Activated naive CD8-positive, alpha-beta T cell treated with anti-CD3 and anti-CD28 coated beads for 36 hours (primary cell): Measurements from ENCODE around the gene CSMD2. TPM values are rescaled to one million over a fixed set of nuclear protein-coding genes. Genes with fewer than 3 reads are reported as not detected.

Experiments
- DNase-seq: peaks from one replicate; pipeline ENCODE4 v3.0.0; 2021
- H3K27ac Mint-ChIP-seq: one replicate; pipeline ENCODE4 v1.8.0; 2022; ENCODE audit warnings: mild to moderate bottlenecking, moderate library complexity, mixed read lengths
- H3K27me3 Mint-ChIP-seq: one replicate; pipeline ENCODE4 v1.8.0; 2022; ENCODE audit warnings: mild to moderate bottlenecking, mixed read lengths
- H3K36me3 Mint-ChIP-seq: one replicate; pipeline ENCODE4 v1.8.0; 2021; ENCODE audit warnings: mild to moderate bottlenecking, mixed read lengths
- H3K4me1 Mint-ChIP-seq: one replicate; pipeline ENCODE4 v1.8.0; 2021; ENCODE audit warnings: mixed read lengths
- H3K4me3 Mint-ChIP-seq: one replicate; pipeline ENCODE4 v1.8.0; 2022; ENCODE audit warnings: mild to moderate bottlenecking, moderate library complexity, mixed read lengths
- H3K9me3 Mint-ChIP-seq: one replicate; pipeline ENCODE4 v1.8.0; 2022; ENCODE audit warnings: mixed read lengths
- total RNA-seq, 2 experiments: library from RNA; stranded (reverse); gene quantifications; one replicate each; pipeline ENCODE4 v1.2.3, GENCODE V29; 2021

Gene CSMD2
- total RNA-seq, 2 experiments from 2014 or later = not detected

DNA sequence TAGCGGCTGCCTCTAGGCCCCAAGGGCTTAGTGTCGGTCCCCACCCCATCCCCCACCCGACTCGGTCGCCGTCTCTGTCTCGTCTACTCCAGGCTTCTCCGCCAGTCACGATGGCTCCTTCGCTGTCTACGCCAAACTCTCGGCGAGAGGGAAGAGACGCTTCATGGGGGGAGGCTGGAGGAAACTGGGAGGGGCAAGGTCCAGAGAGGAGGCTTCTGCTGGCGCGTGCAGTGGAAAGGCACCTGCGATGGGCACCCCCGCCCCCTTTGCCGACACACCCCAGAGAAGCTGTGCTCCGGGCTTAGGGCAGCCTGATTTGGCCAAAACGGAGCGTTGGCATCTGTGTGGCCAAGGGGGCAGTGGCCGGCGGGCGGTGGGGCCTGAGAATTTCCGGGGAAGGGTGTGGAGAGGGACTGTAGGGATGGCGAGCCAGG lies 1.2 kb upstream of the CSMD2 start:
- no peak for DNase-seq

DNA sequence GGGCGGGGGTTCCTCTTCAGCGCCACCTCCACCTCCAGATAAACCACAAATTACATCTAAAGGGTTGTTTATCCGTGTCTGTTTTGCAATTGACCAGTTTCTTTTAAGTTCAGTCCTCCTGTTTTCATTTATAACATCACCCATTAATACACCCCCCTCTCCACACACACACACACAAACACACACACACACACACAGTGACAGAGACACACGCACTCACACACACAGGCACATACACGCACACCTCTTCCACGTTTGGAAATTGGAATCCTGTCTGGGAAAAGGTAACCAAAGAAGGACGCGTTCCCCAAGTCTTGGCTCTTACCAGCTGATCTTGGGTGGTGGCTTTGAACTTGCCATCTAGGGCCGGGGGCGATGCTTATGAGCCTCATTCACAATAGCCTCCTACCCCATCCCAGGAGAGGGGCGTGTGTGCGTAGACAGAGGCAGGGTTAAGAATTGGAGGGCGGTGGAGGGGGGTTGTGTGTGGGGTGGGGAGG lies 442 bp upstream of the CSMD2 start:
- no peaks in the 10 kb centered on the region for H3K36me3 Mint-ChIP-seq
- H3K27me3 Mint-ChIP-seq = peaks cover 88% of the 10 kb centered on the region
- H3K4me1 Mint-ChIP-seq = peaks cover 5% of the 10 kb centered on the region
- no peak for DNase-seq
- no peak overlapping the region for H3K27ac Mint-ChIP-seq
- no peaks in the 10 kb centered on the region for H3K9me3 Mint-ChIP-seq
- no peak overlapping the region for H3K4me3 Mint-ChIP-seq

More for the DNA sequence above, 1.2 kb upstream of the CSMD2 start:
- Mint-ChIP-seq H3K36me3 (no peaks in the 10 kb centered on the region), H3K4me1 (peaks cover 5% of the 10 kb centered on the region), H3K4me3 (no peak overlapping the region), H3K9me3 (no peaks in the 10 kb centered on the region), H3K27me3 (peaks cover 91% of the 10 kb centered on the region), H3K27ac (no peak overlapping the region)

DNA sequence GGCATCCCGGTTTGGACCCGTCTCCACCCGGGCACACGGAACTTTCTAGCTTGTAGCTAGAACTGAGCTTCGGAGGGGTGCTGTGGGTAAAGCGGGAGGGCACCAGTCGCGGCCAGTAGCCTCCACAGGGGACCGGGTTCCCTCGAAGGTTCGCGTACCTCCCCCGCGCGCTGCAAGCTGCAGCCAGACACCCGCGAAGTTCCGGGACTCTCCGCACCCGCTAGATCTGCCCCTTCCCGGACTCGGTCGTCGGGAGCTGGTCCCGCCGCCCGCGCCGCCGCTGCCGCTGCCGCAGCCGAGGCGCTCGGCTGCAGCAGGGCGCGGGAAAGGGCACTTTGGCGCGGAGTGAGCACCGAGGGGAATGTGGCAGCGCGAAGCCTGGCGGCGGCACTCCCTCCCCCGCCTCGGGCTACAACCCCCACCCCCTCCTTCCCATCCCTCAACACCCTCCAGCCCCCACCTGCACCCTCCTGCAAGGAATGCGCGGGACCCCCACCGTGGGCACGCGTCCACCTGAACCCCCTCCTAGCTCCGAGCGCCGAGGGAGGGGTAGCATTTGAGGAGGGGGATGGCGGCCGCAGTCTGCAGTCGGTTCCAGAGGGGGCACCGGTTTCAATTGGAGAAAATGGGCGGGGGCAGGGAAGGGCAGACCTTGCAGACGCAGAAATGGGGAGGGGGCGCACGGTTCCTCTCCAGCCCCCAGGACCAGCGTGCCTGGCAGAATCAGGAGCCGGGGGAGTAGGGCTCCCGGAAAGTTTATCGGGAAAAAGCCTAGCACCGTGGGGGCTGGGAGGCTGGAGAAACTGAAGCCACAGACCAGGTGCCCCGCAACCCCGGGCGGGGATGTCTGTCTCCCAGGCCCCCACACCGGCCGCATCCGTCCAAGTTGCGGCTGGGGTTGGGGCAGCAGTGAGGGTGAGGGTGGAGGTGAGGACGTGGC lies 968 bp downstream of the CSMD2 start:
- Mint-ChIP-seq H3K4me1 (peaks cover 5% of the 10 kb centered on the region), H3K4me3 (no peak overlapping the region), H3K27me3 (peaks cover 82% of the 10 kb centered on the region), H3K36me3 (no peaks in the 10 kb centered on the region), H3K9me3 (no peaks in the 10 kb centered on the region), H3K27ac (no peak overlapping the region)
- DNase-seq = no peak

DNA sequence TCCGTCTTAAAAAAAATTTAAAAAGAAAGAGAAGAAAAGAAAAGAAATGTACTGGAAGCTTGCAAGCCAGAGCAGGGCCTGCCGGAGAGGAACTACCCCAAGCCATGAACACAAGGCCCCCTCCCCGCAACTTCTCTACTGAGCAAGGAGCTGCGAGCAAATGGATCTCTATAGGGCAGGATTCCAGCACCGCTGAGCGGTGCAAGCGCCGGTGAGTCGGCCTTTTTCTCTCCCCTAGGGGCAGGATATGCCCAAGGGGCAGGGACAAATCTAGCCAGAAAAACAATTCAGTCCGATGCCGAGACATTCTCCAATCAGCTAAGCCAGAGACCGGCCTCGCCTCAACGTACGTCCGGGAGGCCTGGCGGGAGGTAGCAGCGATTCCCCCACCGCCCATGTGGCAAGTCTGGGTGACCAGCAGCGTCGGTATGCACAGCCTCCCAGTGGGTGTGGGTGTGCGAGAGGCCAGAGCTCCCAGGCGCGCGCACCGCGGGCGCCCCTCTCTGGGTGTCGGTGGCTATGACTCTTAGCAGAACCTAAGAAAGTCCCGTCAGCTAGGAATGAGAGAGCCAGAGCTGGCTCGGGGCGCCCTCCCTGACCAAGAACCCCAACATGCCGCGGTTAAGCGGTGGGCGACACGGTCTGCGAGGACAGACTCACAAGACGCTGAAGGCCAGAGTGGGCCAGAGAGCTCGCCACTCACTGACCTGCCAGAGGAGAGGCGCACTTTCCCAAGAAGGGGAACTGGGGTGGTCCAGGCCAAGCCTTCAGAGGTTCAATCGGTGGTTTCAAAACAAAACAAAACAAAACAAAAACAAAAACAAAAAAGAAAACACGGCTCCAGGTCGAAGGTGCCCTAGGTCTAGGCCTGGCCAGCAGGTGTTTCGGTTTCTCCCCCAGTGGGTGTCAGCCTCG lies 1.9 kb downstream of the CSMD2 start:
- Mint-ChIP-seq H3K27me3 (peaks cover 77% of the 10 kb centered on the region), H3K27ac (no peak overlapping the region), H3K4me3 (no peak overlapping the region), H3K4me1 (peaks cover 5% of the 10 kb centered on the region), H3K9me3 (no peaks in the 10 kb centered on the region), H3K36me3 (no peaks in the 10 kb centered on the region)
- peak; percentile 45 for DNase-seq

DNA sequence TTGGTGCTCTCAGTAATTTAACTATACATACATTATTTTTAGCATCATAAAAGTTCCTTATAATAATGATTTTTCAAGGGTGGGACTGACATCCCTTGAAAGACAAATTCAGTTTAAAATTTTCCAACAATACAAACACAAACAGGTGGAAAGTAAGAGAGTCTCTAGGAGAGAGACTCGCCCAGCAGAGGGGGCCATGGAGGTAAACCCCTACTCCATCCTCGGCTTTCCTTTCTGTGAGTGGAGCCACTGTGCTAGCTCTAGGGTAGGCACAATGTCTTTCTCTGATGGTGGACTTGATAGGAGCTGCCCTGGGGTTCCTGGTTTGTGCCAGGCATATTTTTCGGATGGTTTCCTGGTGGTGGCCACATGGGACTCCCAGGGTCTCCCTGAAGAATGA lies 8.3 kb downstream of the CSMD2 start:
- DNase-seq = no peak
- Mint-ChIP-seq H3K4me3 (no peak overlapping the region), H3K27ac (no peak overlapping the region), H3K27me3 (peaks cover 36% of the 10 kb centered on the region), H3K4me1 (no peaks in the 10 kb centered on the region), H3K9me3 (no peaks in the 10 kb centered on the region), H3K36me3 (no peaks in the 10 kb centered on the region)

DNA sequence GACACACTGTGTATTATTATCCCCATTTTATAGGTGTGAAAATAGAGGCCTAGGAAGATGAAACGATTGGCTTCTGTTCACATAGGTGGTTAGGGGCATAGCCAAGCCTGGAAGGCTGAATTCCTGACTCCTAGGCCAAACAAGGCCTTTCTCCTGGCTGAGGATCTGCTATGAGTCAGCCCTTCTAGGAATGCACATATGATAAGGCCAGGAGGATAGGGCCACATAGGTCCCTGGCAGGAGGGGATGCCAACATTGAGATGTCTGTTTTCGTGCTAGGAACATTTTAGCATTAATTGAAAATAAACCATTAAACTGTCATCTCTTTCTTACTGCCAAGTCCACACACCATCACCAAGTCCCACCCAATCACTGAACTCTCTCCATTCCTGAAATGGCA lies 9.2 kb downstream of the CSMD2 start:
- no peaks in the 10 kb centered on the region for H3K36me3 Mint-ChIP-seq
- no peak overlapping the region for H3K4me3 Mint-ChIP-seq
- no peak overlapping the region for H3K27ac Mint-ChIP-seq
- no peak for DNase-seq
- H3K4me1 Mint-ChIP-seq = no peaks in the 10 kb centered on the region
- peaks cover 27% of the 10 kb centered on the region for H3K27me3 Mint-ChIP-seq
- no peaks in the 10 kb centered on the region for H3K9me3 Mint-ChIP-seq

DNA sequence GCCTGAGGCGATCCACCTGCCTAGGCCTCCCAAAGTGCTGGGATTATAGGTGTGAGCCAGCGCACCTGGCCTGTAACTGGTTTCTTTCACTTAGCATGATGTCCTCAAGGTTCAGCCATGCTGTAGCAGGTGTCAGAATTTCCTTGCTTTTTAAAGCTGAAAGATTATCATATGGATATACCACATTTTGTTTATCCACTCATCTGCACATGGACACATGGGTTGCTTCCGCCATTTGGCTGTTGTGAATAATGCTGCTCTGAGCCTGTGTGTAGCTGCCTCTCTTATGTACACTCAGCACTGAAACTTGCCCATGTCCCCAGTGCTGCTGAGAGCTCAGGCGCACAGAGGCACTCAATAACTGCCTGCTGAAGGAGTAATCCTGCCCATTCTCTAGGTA lies 11.8 kb downstream of the CSMD2 start:
- Mint-ChIP-seq H3K36me3 (no peaks in the 10 kb centered on the region), H3K9me3 (no peaks in the 10 kb centered on the region), H3K4me3 (no peak overlapping the region), H3K27ac (no peak overlapping the region), H3K4me1 (no peaks in the 10 kb centered on the region), H3K27me3 (peaks cover 24% of the 10 kb centered on the region)
- DNase-seq = no peak

DNA sequence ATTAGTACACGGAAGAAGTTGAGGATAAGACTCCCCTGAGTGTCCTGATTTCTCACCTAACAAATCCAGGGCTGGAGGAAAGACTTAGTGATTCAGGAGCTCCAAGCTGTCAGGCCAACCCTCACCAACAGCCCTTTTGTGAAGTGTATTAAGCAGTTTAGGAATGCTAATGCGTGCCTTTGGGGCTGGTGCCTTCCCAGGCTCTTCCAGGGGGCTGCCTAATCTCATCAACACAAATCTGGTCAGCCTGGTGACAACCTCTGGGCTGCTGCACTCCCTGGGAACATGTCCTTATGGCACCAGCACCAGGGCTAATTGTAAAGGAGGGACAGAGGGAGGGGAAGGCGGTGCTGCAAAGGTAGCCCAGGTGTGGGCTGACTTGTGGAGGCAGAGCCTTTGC lies 15.5 kb downstream of the CSMD2 start:
- Mint-ChIP-seq H3K4me3 (no peak overlapping the region), H3K36me3 (no peaks in the 10 kb centered on the region), H3K4me1 (no peaks in the 10 kb centered on the region), H3K27me3 (peaks cover 17% of the 10 kb centered on the region), H3K27ac (no peak overlapping the region), H3K9me3 (no peaks in the 10 kb centered on the region)
- DNase-seq = no peak

DNA sequence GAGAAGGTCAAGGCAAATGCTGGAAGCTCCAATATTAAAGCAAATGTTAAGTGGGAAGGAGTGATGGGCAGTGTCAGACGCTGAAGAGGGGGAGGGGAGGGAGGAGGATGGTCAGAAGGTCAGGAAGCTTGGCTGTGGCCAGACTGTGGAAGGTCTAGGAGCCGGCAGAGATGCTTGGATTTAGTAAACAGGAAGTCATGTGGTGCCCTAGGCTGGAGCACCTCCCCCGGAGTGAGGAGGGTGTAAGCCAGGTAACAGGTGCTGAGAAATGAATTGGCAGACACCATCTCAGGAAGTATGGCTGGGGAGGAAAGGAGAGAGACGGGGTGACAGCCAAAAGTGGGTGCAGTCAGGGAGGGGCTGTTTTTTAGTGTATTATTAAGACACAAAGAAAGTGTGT lies 17.7 kb downstream of the CSMD2 start:
- H3K36me3 Mint-ChIP-seq = no peaks in the 10 kb centered on the region
- no peaks in the 10 kb centered on the region for H3K4me1 Mint-ChIP-seq
- no peak for DNase-seq
- no peak overlapping the region for H3K4me3 Mint-ChIP-seq
- H3K27ac Mint-ChIP-seq = no peak overlapping the region
- peaks cover 14% of the 10 kb centered on the region for H3K27me3 Mint-ChIP-seq
- H3K9me3 Mint-ChIP-seq = no peaks in the 10 kb centered on the region

DNA sequence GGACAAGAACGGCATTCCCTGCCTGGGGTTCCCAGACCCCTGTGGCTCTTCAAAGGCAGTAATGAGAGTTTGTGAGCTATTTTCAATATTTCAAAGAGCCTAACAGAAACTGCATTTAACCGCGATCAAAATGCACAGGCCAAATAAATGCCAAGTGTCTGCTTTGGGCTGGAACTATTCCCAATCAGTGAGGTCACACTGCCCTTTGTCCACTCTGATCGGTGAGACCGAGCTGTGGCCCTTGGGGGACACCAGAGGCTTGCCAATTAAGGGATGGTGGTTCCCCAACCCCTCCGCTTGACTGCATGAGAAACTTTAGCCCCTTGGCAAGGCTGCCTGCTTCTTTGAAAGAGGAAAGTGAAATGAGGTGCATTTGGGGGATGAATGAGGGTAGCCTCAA lies 20.3 kb downstream of the CSMD2 start:
- DNase-seq = no peak
- no peak overlapping the region for H3K27ac Mint-ChIP-seq
- H3K4me1 Mint-ChIP-seq = no peaks in the 10 kb centered on the region
- peaks cover 17% of the 10 kb centered on the region for H3K27me3 Mint-ChIP-seq
- no peaks in the 10 kb centered on the region for H3K9me3 Mint-ChIP-seq
- no peaks in the 10 kb centered on the region for H3K36me3 Mint-ChIP-seq
- H3K4me3 Mint-ChIP-seq = no peak overlapping the region

DNA sequence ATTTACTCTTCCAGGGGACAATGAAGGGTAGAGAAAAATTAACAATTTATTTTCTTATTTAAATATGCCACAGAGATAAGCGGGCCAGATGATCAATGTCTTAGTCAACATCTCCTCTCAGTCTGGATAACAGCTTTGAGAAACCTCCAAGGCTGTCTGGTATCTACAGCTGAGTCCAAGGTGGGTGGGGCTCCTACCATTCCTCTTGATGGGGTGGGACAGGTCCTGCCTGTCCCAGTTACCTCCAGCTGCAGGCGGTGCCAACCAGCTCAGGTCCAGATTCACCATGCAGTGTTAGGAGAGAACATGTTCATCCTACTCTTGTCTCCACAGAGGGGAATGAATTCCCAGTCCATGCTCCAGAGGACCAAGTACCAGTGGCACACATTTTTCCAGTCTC lies 21.1 kb downstream of the CSMD2 start:
- H3K27me3 Mint-ChIP-seq = peaks cover 11% of the 10 kb centered on the region
- H3K4me3 Mint-ChIP-seq = no peak overlapping the region
- H3K36me3 Mint-ChIP-seq = no peaks in the 10 kb centered on the region
- H3K4me1 Mint-ChIP-seq = no peaks in the 10 kb centered on the region
- H3K9me3 Mint-ChIP-seq = no peaks in the 10 kb centered on the region
- DNase-seq = no peak
- H3K27ac Mint-ChIP-seq = no peak overlapping the region

DNA sequence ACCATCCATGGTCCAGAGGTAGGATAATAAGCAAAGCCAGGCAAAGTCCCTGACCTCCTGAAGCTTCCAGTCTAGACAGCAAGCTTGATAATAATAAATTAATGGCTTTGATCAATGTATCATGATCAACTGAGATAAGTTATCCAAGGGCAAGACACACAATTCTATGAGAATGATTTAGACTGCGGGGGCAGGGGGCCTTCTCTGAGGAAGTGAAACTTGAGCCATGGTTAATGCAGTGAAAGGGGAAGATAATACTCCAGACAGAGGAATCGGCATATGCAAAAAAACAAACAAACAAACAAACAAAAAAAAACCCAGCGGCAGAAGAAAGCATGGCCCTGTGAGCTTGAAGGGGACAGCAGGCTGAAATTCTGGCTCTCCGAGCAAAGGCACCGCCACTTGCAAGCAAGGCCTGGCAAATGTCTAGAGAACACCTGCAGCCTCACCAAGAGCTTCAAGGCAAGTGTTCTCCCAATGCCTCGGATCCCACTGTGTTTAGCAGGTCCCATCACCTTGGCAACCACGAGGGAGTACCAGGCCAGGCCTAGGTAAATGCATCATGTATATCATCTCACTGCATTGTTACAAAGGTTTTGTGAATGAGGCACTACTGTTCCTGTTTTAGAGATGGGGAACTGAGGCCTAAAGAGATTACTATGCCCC lies 24.9 kb downstream of the CSMD2 start:
- Mint-ChIP-seq H3K4me3 (no peak overlapping the region), H3K9me3 (no peaks in the 10 kb centered on the region), H3K27ac (no peak overlapping the region), H3K4me1 (no peaks in the 10 kb centered on the region), H3K36me3 (no peaks in the 10 kb centered on the region), H3K27me3 (peaks cover 3% of the 10 kb centered on the region)
- DNase-seq = no peak

DNA sequence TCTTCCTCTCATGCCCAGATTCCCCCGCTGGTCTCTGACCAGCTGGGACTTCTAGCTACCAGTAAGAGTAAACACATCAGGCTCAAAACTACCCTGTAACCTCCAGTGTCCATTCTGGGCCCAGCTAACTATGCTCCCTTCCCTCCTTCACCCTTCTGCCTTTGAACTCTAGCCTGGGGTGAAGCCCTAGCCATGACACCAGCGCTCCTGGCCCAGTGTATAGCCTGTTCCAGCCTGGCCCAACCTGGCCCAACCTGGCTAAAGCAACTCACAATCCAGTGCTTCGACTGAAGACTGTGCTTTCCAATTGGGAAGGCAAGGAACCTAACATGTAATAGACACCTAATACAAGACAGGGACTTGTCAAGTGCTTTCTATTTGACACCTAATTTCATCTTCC lies 27.6 kb downstream of the CSMD2 start:
- Mint-ChIP-seq H3K4me3 (no peak overlapping the region), H3K36me3 (no peaks in the 10 kb centered on the region), H3K9me3 (no peaks in the 10 kb centered on the region), H3K27me3 (peaks cover 8% of the 10 kb centered on the region), H3K27ac (no peak overlapping the region), H3K4me1 (no peaks in the 10 kb centered on the region)
- DNase-seq = no peak

DNA sequence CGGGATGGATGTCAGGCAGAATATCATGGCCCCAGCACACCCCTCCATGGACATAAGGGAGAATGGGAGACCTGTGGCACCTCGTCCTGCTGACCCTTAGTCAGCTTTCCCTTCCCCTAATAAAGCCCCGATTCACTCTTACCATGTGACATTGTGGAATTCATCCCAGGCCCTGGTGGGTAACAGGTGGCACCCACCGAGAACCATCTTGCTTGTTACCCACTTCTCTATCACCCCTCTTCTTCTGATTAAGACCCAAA lies 32.9 kb downstream of the CSMD2 start:
- H3K27me3 Mint-ChIP-seq = peaks cover 13% of the 10 kb centered on the region
- H3K36me3 Mint-ChIP-seq = no peaks in the 10 kb centered on the region
- no peak for DNase-seq
- H3K4me3 Mint-ChIP-seq = no peak overlapping the region
- no peaks in the 10 kb centered on the region for H3K9me3 Mint-ChIP-seq
- H3K27ac Mint-ChIP-seq = no peak overlapping the region
- H3K4me1 Mint-ChIP-seq = no peaks in the 10 kb centered on the region
